ENCODE measurements around the gene PTPRR.

Gene PTPRR

DNA sequence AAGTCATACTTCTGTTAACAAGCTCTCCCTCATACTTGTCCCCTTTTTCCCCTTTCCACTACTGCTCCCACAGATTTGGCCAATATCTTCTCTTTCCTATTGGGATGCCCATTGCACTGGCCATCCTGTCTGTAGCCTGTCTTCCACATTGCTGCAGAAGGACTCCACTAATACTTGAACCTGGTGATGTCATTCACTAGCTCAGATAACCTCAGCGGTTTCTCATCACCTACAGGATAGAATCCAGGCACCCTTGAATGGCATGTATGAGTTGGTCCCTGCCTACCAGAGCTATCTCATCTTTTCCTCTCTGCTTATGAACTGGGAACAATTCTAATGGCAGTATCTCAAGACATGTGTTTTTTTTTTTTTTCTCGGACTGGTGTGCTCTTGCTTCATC lies 84.6 kb downstream of the PTPRR start:
- Histone ChIP-seq H3K4me1 (ENCODE audit: control insufficient read depth, low read depth, low read length) (peaks cover 4% of the 10 kb centered on the region), H3K4me3 (ENCODE audit: low read length) (no peak overlapping the region), H3K27ac (ENCODE audit: low read length) (no peak overlapping the region), H3K27me3 (ENCODE audit: control insufficient read depth, insufficient read depth, low read length) (no peaks in the 10 kb centered on the region), H3K9ac (ENCODE audit: low read length) (no peak overlapping the region), H3K36me3 (ENCODE audit: control insufficient read depth, low read depth, low read length) (no peaks in the 10 kb centered on the region), H3K9me3 (ENCODE audit: control insufficient read depth, low read depth, low read length) (no peaks in the 10 kb centered on the region)

DNA sequence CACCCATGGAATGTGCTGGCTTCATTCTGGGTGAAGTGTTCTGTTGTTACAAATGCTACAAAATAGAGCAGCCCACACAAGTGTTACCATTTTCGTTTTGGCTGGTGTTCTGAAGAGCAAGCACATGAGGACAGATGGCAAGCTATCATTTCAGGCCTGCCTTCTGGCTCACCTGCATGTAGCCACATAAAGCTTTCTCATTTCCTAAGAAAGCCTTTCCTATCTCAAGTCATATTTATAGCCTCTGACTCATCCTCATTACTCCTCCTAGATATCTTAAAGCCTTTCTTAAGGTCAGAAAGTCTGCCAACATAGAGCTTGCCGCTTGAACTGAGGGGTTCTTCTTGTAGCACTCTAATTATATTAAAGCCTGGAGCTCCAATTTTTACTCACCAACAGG lies 89.0 kb downstream of the PTPRR start:
- no peaks in the 10 kb centered on the region for H3K27me3 ChIP-seq (ENCODE audit: control insufficient read depth, insufficient read depth, low read length)
- no peak overlapping the region for H3K9ac ChIP-seq (ENCODE audit: low read length)
- H3K4me1 ChIP-seq (ENCODE audit: control insufficient read depth, low read depth, low read length): no peaks in the 10 kb centered on the region
- H3K4me3 ChIP-seq (ENCODE audit: low read length): no peak overlapping the region
- no peak overlapping the region for H3K27ac ChIP-seq (ENCODE audit: low read length)
- H3K9me3 ChIP-seq (ENCODE audit: control insufficient read depth, low read depth, low read length): no peaks in the 10 kb centered on the region
- H3K36me3 ChIP-seq (ENCODE audit: control insufficient read depth, low read depth, low read length): no peaks in the 10 kb centered on the region

DNA sequence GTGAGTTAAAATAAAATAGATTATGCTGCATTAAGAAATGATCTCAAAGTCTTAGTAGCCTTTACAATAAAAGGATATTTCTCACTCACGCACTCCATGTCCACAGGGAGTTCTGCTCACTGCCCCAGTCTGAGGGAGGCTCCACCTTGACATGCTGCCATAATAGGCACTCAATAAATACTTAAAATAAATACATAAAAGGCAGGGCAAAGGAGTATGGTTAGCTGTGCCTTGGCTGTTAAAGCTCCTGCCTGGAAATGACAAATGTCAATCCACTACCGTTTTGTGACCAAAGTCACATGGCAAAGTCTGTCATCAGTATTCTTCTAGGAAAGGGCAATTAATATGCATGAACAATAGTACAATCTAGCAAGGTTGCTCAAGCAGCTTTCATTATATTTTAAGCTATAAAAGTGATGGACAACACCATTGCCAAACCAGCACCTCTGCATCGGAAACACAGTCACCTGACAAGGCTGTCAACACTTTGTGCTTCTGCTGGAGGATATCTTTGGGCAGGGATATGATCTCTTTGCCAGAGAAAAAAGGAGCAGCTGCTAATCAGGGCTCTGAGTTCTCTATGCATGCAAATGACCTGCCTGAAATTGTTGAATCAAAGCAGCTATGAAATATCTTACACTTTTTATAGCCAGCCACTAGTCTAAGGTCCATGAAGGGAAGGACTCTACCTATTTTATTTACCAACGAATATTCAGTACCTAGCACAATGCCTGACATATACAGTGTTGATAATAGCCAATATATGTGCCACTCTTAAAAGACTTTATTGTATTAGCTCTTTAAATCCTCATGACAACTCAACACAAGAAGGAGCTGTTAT lies 90.1 kb downstream of the PTPRR start:
- Histone ChIP-seq H3K9ac (ENCODE audit: low read length) (no peak overlapping the region), H3K4me3 (ENCODE audit: low read length) (no peak overlapping the region), H3K4me1 (ENCODE audit: control insufficient read depth, low read depth, low read length) (no peaks in the 10 kb centered on the region), H3K27ac (ENCODE audit: low read length) (no peak overlapping the region), H3K27me3 (ENCODE audit: control insufficient read depth, insufficient read depth, low read length) (no peaks in the 10 kb centered on the region), H3K9me3 (ENCODE audit: control insufficient read depth, low read depth, low read length) (no peaks in the 10 kb centered on the region), H3K36me3 (ENCODE audit: control insufficient read depth, low read depth, low read length) (no peaks in the 10 kb centered on the region)

DNA sequence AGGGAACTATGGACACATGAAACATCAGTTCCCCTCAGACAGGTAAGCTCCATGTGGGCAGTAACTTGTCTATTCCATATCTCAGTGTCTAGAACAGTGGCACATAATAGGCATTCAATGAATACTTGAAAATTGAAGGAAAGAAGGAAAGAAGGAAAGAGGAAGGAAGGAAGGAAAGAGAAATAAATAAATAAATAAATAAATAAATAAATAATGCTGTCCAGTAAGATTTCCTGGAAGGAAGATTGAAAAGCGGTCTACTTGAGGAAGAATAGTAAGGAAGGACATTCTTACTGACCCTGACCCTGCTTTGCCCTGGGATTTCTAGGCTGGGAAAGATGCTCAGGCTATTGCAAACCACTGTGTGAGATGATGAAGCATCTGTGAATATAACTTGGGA lies 91.5 kb downstream of the PTPRR start:
- Histone ChIP-seq H3K9me3 (ENCODE audit: control insufficient read depth, low read depth, low read length) (no peaks in the 10 kb centered on the region), H3K27me3 (ENCODE audit: control insufficient read depth, insufficient read depth, low read length) (no peaks in the 10 kb centered on the region), H3K36me3 (ENCODE audit: control insufficient read depth, low read depth, low read length) (no peaks in the 10 kb centered on the region), H3K4me3 (ENCODE audit: low read length) (no peak overlapping the region), H3K4me1 (ENCODE audit: control insufficient read depth, low read depth, low read length) (no peaks in the 10 kb centered on the region), H3K27ac (ENCODE audit: low read length) (no peak overlapping the region), H3K9ac (ENCODE audit: low read length) (no peak overlapping the region)

DNA sequence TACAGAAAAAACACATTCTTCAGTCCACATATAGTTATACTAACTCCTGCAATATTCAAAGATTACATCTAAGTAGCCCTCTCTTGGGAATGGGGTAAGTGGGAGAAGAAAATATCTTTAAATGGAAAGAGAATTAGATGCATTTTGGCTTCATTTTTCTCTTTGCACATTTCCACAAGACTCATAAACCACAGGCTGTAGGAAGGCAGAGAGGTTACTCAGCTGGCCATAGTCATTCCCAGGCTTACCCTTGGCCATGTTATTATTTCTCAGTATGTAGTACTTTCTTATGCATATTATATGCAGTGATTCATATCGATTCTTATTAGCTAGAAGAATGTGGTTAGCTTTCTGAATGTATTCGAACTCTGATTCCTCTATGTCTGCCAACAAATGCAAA lies 92.2 kb downstream of the PTPRR start:
- Histone ChIP-seq H3K9me3 (ENCODE audit: control insufficient read depth, low read depth, low read length) (no peaks in the 10 kb centered on the region), H3K4me1 (ENCODE audit: control insufficient read depth, low read depth, low read length) (no peaks in the 10 kb centered on the region), H3K27me3 (ENCODE audit: control insufficient read depth, insufficient read depth, low read length) (no peaks in the 10 kb centered on the region), H3K4me3 (ENCODE audit: low read length) (no peak overlapping the region), H3K27ac (ENCODE audit: low read length) (no peak overlapping the region), H3K36me3 (ENCODE audit: control insufficient read depth, low read depth, low read length) (no peaks in the 10 kb centered on the region), H3K9ac (ENCODE audit: low read length) (no peak overlapping the region)

DNA sequence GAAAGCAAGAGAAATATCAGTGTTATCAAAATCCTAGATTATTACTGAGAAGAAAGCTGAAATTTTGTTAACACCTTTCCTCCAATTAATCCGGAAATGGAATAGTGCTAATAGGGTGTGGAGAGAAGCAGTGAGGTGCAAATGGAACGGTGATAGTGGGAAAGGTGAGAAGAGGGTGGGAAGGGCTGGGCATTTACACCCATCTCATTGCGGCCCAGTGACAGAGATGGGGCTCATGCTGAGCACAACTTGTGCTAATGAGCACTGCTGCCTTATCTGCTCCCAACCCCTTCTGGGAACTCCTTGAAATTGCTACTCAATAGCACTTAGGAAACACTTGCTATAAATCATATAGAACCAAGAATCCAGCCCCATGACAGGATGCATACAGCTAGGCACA lies 94.4 kb downstream of the PTPRR start:
- Histone ChIP-seq H3K4me3 (ENCODE audit: low read length) (no peak overlapping the region), H3K36me3 (ENCODE audit: control insufficient read depth, low read depth, low read length) (no peaks in the 10 kb centered on the region), H3K9ac (ENCODE audit: low read length) (no peak overlapping the region), H3K27me3 (ENCODE audit: control insufficient read depth, insufficient read depth, low read length) (no peaks in the 10 kb centered on the region), H3K9me3 (ENCODE audit: control insufficient read depth, low read depth, low read length) (no peaks in the 10 kb centered on the region), H3K4me1 (ENCODE audit: control insufficient read depth, low read depth, low read length) (no peaks in the 10 kb centered on the region), H3K27ac (ENCODE audit: low read length) (no peak overlapping the region)

DNA sequence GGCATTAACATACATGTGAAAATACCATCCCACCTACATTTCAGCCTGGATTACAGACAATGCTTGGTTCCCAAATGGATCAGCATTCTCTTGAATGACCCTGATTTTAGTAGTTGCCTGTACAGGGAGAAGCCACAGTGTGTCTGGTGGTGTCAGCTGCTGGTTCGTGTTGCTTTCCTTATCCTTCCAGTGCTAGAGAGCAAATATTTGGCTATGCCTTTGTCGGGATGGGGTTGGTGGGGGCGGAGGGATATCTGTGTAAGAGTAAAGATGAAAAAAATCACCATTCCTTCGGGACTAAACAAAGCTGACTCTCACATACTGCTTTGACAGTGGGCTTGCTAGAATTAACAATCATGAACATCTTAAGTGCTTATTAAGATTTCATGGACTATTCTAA lies 96.0 kb downstream of the PTPRR start:
- Histone ChIP-seq H3K4me1 (ENCODE audit: control insufficient read depth, low read depth, low read length) (no peaks in the 10 kb centered on the region), H3K9ac (ENCODE audit: low read length) (no peak overlapping the region), H3K27me3 (ENCODE audit: control insufficient read depth, insufficient read depth, low read length) (no peaks in the 10 kb centered on the region), H3K27ac (ENCODE audit: low read length) (no peak overlapping the region), H3K36me3 (ENCODE audit: control insufficient read depth, low read depth, low read length) (no peaks in the 10 kb centered on the region), H3K9me3 (ENCODE audit: control insufficient read depth, low read depth, low read length) (no peaks in the 10 kb centered on the region), H3K4me3 (ENCODE audit: low read length) (no peak overlapping the region)

DNA sequence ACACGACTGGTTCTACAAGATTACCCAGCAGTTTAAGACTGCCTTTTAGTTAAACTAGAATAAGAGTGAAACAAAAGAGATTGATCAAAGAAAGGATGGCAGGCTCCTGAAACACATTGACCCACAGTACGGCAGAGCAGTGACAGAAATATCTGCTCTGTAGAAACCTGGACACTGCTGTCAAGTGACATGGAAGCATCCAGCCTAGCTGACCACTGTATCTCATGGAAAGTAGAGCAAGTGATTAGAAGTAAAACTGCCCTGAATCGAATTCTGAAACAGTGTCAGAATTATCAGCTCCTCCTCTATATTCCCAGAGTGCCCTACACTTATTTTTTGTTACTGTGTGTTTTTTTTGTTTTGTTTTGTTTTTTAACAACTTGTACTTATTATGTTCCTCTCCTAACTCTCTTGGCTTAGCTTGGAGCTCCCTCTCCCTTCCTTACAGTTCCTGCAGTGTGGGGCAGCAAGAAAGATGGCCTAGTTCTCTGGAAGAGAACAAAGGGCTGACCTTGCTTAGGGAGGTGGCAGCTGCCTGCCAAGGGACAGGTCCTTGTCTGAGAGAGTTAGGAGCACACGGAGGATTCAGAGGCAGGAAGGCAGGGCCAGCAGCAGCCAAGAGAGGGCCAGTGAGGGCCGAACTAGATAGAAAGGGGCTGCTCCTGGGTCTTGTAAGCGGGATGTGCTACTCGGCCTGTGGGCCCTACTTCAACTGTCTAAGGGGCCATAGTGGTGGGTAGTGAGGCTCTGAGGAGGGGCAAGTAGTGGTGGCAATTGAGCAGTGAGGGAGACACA lies 97.2 kb downstream of the PTPRR start:
- no peak overlapping the region for H3K9ac ChIP-seq (ENCODE audit: low read length)
- H3K27me3 ChIP-seq (ENCODE audit: control insufficient read depth, insufficient read depth, low read length): no peaks in the 10 kb centered on the region
- no peak overlapping the region for H3K4me3 ChIP-seq (ENCODE audit: low read length)
- H3K36me3 ChIP-seq (ENCODE audit: control insufficient read depth, low read depth, low read length): no peaks in the 10 kb centered on the region
- no peak overlapping the region for H3K27ac ChIP-seq (ENCODE audit: low read length)
- no peaks in the 10 kb centered on the region for H3K9me3 ChIP-seq (ENCODE audit: control insufficient read depth, low read depth, low read length)
- H3K4me1 ChIP-seq (ENCODE audit: control insufficient read depth, low read depth, low read length): no peaks in the 10 kb centered on the region

DNA sequence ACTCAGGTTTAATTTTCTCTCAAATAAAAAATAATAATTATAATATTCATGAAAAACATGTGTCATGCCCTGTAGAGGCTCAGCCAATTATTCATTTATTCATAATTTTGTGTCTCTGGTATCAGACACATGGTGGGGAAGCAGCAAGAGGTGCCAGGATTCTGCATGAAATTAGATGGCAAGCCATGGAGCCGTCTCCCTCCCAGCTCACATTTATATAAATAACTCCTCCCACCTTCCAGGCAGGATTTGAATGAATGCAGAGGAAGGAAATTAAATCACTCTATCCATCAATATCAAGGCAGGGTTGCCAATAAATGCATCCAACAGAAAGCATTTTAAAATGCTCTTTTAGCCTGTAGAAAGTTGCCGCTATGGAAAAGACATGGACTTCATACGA lies 98.1 kb downstream of the PTPRR start:
- H3K4me1 ChIP-seq (ENCODE audit: control insufficient read depth, low read depth, low read length): no peaks in the 10 kb centered on the region
- H3K9me3 ChIP-seq (ENCODE audit: control insufficient read depth, low read depth, low read length): no peaks in the 10 kb centered on the region

DNA sequence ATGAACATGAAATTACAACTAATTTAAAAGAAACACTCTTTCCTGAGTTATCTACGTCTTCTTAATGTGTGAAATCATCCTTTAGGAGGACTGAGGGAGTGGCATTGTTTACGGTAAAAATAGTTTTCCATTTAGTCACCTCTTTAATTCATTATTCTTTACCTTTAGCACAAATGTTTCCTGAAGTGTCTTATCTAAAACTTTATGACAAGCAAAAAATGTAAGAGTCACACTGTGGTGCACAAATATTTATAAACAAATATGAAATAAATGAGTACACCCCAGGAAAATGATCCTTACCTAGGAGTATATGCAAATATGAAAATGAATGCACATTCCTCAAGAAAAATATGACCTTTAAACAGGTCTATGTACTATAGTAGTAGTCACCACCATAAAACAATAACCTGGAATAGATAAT lies 104.6 kb downstream of the PTPRR start:
- Histone ChIP-seq H3K4me3 (ENCODE audit: low read length) (no peak overlapping the region), H3K27ac (ENCODE audit: low read length) (no peak overlapping the region), H3K27me3 (ENCODE audit: control insufficient read depth, insufficient read depth, low read length) (no peaks in the 10 kb centered on the region)

More for the DNA sequence above, 98.1 kb downstream of the PTPRR start:
- Histone ChIP-seq H3K27me3 (ENCODE audit: control insufficient read depth, insufficient read depth, low read length) (no peaks in the 10 kb centered on the region), H3K4me3 (ENCODE audit: low read length) (no peak overlapping the region), H3K36me3 (ENCODE audit: control insufficient read depth, low read depth, low read length) (no peaks in the 10 kb centered on the region), H3K9ac (ENCODE audit: low read length) (no peak overlapping the region), H3K27ac (ENCODE audit: low read length) (no peak overlapping the region)

DNA sequence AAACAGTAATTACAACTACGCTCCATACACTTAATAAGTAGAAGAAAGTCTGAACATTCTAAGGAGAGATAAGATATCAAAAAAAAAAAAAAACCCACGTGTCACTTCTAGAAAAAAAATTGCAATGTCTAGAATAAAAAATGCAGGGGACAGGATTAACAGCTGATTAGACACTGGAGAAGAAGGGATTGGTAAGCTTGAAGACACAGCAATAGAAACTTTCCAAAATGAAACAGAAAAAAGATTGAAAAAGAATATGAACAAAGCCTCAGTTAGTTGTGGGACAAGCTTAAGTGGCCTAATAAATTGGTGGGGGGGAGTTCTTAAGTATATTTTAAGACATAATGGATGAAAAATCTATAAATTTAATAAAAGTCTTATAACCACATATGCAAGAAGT lies 105.5 kb downstream of the PTPRR start:
- H3K4me3 ChIP-seq (ENCODE audit: low read length): no peak overlapping the region
- no peaks in the 10 kb centered on the region for H3K27me3 ChIP-seq (ENCODE audit: control insufficient read depth, insufficient read depth, low read length)
- H3K27ac ChIP-seq (ENCODE audit: low read length): no peak overlapping the region

More for the DNA sequence above, 104.6 kb downstream of the PTPRR start:
- no peaks in the 10 kb centered on the region for H3K36me3 ChIP-seq (ENCODE audit: control insufficient read depth, low read depth, low read length)
- peaks cover 4% of the 10 kb centered on the region for H3K4me1 ChIP-seq (ENCODE audit: control insufficient read depth, low read depth, low read length)
- H3K9me3 ChIP-seq (ENCODE audit: control insufficient read depth, low read depth, low read length): peaks cover 3% of the 10 kb centered on the region
- H3K9ac ChIP-seq (ENCODE audit: low read length): no peak overlapping the region

More for the DNA sequence above, 105.5 kb downstream of the PTPRR start:
- no peaks in the 10 kb centered on the region for H3K36me3 ChIP-seq (ENCODE audit: control insufficient read depth, low read depth, low read length)
- H3K9ac ChIP-seq (ENCODE audit: low read length): no peak overlapping the region
- H3K9me3 ChIP-seq (ENCODE audit: control insufficient read depth, low read depth, low read length): peaks cover 3% of the 10 kb centered on the region
- peaks cover 13% of the 10 kb centered on the region for H3K4me1 ChIP-seq (ENCODE audit: control insufficient read depth, low read depth, low read length)

All from iPS-18a (cell line).